RPMI7951 (cell line): ENCODE results near the gene WDR82. TPM values are rescaled to one million over a fixed set of nuclear protein-coding genes. Genes with fewer than 3 reads are reported as not detected.

Experiments
- DNase-seq: peaks from one replicate; pipeline ENCODE4 v3.0.0-alpha.2; 2012; ENCODE audit warnings: low read depth
- total RNA-seq: library from RNA; depleted of rRNA; stranded (reverse); fragments of >200 nt; shearing (Covaris generic); gene quantifications from 2 replicates; pipeline ENCODE4 v1.2.3, GENCODE V29; 2014; rRNA removed

The WDR82 gene, protein sequence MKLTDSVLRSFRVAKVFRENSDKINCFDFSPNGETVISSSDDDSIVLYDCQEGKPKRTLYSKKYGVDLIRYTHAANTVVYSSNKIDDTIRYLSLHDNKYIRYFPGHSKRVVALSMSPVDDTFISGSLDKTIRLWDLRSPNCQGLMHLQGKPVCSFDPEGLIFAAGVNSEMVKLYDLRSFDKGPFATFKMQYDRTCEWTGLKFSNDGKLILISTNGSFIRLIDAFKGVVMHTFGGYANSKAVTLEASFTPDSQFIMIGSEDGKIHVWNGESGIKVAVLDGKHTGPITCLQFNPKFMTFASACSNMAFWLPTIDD
- 53.0 and 54.7 TPM in 2 replicates for total RNA-seq

DNA sequence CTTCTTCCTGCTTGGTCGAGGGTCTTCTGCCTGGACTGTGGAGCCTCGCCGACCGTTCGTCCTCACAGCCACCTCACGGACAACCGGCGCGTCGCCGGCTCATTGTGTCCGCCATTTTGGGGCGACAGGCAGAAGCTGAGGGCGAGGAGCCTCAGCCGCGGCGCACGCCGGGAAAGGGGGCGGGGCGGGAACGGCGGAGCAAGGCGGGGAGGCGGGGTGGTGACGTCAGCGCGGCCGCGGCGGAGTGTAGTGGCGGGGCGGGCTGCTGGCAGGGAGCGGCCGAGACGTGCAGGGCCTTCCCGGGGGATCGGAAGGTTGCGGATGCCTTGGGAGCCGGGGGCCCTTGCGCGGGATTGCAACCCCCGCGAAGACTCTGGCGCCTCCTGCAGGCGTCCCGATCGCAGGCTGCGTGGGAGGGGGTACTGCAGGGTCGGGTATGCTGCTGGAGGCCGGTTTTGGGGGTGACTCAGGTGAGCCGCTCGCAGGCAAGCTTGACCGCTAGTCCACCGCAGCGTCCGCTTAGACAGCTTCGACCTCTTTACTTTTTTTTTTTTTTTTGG, at the start of gene WDR82:
TSS of gene WDR82 (minus strand) at position 140 of the 560 bp plus-strand sequence. CDS start 288 bp downstream, outside the sequence.
- peak; percentile 92 for DNase-seq

DNA sequence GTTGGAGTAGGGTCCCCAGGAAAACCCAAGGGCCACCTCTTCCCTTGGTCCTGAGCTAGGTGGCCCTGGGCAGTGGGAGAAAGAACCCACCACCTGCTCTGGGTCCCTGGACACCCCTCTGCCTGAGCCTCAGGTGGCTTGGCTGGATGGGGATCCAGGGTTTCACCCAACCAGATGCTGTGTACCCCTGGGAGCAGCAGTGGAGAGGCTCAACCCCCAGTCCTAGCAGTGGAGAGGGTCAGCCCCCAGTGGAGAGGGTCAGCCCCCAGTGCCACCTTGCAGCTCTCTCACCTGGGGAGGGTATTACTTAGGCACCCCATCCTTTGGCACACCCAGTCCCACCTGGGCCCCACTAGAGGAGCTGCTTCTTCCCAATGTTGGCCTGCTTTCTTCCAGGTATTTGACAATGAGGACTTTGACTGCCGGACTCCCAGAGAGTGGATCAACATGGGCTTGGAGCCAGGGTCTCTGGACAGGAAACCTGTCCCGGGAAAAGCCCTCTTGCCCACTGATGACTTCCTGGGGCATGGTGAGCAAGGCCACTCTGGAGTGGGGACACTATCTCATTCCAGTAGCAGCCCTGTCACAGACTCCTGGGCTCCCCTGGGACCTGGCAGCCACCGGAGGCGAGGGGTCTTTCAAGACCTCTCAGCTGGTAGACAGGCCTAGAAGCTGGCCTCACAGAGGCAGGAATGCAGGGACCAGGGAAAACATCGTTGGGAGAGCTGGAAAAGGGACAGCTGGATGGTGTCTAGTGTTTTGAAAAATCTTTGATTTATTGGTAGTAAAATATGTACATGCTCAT, 49.2 kb upstream of the WDR82 start:
- no peak for DNase-seq

DNA sequence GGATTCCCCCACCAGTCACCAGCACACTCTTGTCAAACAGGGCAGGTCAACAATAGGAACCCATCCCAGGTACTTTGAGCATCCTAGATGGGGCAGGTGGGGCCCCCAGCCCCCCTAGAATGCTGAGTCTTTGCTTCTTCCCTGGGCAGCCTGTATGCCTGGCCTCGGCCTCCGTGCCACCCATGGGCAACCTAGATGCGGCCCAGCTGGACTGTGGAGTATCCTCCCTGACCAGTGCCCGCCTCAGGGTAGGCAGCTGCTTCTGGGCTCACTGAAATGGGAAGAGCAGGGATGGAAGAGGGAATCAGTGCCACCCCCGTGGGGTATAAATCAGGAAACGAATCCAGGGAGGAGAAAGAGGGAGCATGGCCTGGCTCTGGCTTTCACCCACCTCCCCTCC, 48.5 kb upstream of the WDR82 start:
- no peak for DNase-seq

DNA sequence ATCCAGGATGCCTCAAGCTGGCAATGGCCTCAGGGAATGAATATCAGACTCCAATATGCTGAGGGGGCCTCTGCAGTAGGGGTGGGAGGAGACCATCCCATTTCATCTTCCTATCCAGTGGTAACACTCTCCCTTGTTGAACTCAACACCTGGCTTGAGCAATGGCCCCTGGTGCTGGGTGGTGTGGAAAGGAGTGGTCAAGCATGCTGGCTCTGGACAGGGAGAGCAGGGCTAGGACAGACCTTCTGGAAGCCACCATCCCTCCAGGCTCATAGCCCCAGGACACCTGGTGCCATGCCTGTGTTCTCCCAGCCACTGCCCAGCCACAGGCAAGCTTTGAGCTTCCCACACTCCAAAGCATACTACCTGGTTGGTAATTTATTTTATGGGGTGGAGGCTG, 47.2 kb upstream of the WDR82 start:
- no peak for DNase-seq

DNA sequence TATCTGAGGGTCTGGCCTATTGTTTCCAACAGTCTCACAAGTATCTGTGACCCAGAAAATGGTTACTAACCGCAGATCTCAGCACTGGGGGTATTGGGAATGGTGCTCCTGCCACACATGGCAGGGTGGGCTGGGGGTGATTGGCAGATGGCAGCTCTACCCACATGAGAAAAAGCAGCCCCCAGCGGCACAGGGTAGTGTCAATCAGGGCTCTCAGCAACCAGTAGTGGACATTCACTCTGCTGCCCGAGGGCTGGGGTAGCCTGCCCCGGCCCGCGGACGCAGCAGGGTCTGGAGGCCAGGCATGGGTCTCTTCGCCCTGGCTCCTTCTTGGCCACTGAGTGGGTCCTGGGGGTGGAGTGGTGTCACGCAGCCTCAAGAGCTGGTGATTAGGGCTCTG, 46.2 kb upstream of the WDR82 start:
- DNase-seq = no peak

DNA sequence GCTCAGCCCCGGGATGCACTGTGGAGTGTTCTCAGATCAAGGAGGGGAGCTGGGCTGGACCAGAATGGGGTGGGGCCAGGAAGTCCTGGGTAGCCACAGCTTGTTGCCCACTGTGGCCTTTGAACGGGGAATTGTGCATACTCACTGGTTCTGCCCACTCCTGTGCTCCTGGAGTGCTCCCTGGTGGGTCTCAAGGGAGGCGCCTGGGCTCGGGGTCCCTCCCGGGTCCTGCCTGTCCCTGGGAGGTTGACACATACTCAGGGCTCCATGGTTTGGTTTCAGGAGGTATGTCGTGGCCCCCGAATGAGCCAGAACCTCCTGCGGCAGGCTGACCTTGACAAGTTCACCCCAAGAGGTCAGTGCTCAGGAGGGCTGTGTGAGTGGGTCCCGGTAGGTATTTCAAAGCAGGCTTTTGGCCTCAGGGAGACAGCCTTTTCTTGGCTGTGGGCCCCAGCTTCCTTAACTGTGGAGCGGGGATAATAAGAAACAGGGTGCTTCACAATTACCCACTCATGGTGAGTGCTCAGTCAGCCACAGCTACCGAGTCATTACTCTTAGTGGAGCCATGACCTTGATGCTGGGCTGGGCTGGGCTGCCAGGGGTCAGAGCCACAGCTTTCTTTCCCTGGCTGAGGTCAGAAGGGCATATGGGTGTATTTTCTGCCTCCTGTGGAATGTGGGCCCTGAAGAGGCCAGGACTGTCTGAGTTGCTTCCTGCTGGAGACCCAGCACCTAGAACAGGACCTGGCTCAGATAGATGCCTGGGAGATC, 45.3 kb upstream of the WDR82 start:
- DNase-seq = no peak

DNA sequence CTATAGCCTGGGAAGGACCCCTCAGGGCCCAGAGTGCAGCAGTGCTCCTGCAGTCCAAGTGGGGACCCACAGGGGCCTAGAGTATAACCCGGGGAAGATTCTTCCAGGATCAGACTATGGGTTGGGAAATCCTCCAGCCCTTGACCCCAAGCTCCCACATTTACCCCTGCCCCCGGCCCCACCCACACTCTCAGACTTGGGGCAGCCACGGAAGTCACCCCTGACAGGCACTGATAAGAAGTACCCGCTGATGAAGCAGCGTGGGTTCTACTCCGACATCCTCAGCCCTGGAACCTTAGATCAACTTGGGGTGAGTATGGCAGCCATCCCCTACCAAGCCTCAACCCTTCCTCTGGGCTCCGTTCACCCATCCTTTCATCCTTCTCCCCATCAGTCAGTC, 44.0 kb upstream of the WDR82 start:
- DNase-seq = no peak

DNA sequence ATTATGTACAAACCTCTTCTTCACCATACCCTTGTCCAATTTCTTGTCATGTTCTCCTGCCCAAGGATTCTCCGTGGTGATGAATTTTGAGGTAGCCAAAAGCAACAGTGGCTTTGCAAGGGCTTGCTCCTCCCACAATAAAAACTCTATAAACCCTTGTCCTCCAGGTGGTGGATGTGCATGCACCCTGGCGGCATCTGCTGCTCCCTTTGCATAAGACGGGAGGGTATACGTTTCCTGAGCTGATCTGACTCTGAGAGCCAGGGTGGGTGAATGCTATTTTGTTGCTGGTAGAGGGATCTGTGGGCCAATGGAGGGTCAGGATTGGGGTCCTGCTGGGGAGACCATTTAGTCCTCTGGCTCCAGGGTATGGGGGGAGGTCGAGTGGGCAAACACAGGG, 43.0 kb upstream of the WDR82 start:
- DNase-seq = no peak

DNA sequence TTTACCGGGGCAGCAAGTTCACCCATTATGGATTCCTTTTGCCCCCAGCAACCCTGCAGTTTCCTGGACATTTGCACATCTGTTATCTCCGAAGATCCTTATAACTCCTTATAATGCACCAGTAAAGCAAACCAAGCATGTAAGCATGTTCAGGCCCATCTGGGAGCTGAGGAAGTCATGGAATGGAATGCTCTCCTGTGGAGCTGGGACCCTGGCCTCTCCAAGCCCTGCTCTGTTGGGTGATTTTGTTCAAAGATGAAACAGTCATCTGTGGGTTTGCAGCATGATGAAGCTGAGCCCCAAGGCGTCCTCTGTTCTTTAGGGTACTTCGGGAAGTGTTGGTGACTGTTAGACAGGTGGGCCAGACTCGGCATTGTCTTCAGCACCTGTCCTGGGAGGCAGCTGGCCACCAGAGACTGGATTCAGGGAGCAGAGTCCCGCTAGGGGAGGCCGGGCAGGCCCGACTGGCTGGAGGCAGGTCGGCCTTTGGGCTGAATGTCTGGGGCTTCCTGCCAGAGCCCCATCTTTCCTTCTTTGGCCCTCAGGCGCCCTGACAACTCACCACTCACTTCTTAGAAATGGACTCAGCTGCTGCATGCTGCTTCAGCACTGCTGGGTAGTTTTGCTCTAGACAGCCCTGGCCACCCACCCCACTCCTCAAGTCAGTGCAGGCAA, 41.6 kb upstream of the WDR82 start:
- no peak for DNase-seq

DNA sequence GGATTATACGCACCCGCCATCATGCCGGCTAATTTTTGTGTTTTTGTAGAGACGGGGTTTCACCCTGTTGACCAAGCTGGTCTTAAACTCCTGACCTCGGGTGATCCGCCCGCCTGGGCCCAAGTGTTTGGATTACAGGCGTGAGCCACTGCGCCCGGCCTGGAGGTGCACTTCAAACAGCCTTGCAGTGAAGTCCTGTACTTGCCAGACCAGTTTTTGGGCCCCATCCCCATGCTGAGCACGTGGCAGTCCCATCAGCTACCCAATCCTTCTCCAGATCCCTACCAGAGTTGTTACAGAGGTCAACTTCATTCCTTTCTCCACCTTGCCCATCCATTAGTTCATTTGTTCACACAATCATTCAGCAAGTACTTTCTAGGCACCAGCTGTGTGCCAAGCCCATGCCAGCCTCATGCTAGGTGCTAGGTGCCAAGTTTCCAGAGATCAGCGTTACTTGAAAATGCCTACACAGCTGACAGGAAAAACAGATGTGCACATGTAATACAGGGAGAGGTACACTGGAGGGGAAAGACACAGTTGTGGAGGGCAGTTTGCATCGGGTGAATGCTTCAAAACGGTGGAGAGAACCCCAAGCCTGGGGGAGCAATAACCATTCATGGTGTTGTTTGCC, 39.9 kb upstream of the WDR82 start:
- DNase-seq = no peak

DNA sequence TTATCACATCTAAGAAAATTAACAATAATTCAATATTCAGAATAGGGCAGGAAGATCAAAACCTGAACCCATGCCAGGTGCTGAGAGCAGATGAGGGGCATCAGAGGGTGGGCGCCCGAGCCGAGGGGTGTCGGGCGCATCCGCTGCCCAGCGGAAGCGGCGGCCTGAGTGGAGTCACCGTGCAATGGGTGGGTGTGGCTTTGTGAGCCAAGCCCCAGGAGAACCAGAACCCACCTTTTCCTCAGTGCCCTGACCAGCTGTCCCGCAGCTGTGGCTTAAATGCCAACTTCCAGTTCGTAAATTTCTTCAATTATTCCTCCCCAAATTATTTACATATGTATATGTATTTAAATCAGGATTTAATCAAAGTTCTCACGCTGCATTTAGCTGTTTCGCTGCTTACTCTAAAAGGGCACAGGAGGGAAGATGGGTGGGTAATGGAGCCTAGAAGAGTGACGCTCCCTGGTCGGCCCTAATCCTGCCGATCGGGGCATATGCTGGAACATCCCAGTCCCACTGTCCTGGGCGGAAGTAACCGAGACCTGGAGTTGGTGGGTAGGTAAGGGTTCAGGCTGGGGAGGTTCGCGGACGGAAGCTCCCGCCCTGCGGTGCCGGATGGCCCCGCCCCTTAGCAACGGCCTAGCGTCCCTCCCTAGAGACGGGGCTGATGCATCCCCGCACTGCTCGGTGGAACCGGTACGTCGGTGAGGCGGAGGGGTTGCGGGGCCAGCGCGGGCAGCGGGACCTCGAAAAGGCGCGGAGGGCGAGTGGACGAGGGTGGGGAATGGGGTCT, 39.0 kb upstream of the WDR82 start:
- no peak for DNase-seq

DNA sequence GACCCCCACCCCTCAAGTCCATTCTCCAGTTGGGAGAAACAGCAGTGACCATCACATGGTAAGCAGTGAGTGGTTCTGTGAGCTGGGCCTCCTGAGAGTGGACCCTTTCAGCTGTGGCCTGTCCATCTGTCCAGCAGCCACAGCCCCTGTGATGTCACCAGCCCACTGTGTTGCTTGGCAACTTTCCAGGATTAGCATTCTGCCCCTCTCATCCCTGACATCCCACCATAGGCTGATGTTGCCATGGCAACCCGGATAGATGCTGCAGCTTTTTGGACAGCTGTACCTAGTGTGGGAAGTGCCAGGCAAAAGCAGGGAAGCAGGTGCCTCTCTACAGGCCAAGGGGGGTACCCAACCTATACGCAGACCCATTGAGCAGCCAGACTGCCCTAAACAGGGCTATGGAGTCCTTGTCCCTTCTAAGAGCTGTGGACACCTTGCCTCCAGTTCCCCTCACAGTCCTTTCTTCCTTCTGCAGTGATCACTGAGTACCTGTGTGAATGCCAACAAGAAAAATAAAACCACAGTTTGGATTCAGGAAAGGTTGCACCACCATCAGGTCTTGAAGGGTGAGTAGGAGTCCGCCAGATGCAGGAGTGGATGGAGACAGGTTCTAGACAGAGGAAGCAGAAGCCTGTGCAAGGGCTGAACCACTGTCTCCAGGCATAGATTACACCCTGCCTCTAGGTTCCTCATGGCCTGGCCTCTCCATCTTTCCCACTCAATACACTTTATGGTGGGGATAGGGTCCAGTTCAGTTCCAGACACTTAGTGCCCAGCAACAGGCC, 37.7 kb upstream of the WDR82 start, which contains the start of gene DNAH1:
TSS of gene DNAH1 (plus strand) at position 343 of the 788 bp plus-strand sequence. CDS start 6,124 bp downstream, outside the sequence.
- no peak for DNase-seq

DNA sequence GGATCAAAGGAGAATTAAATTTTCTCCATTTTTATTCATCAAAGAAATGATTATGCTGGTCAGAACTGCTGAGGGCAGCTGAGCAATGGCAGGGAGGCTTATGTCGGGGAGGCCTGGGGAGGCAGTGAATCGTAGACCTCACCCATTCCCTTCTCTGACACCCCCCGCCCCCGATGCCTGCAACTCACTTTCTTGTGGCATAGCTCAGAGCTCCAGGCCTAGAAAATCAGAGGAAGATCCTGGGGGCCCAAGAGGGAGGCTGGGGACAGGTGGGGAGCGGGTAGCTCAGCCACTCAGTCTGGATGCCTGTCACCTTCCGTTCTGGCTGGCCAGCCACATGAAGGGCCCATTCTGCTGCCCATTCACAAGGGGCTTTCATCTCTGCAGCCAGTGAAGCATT, 36.6 kb upstream of the WDR82 start:
- DNase-seq = no peak

DNA sequence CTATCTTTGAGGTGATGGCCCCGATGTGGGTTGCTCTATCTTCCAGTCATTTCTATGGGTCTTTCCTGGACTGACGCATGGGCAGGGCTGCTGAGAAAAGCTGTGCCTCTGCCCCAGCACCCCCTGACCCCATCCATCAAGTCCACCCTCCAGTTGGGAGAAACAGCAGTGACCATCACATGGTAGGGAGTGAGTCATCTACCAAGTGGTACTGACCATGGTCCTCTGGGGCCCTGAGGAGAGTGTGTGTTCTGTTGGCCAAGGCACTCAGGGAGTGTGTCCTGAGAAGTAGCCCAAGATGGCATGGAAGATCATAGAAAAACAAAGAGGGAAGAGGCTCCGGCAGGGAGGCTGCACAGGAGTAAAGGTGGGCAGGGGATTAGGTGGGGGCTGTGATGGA, 36.0 kb upstream of the WDR82 start:
- DNase-seq = peak; percentile 23

DNA sequence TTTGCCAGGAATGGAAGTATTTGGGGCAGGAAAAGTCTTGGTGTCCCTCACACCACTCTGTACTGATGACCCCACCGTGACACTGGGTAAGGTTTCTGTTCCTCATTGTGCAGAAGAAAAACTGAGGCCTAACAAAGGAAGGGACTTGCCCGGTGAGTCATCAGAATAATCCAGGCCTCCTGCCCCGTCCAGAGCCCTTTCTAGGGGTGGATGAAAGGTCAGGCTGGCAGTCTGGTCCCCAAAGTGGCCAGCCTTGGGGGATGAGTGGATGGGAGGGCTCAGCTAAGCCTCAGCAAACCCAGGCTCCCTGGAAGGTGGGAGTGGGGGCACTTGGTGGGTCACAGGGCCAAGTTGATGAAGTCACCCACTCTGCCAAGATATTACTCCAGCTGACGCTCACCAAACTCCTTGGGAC, 35.3 kb upstream of the WDR82 start:
- peak; percentile 68 for DNase-seq

DNA sequence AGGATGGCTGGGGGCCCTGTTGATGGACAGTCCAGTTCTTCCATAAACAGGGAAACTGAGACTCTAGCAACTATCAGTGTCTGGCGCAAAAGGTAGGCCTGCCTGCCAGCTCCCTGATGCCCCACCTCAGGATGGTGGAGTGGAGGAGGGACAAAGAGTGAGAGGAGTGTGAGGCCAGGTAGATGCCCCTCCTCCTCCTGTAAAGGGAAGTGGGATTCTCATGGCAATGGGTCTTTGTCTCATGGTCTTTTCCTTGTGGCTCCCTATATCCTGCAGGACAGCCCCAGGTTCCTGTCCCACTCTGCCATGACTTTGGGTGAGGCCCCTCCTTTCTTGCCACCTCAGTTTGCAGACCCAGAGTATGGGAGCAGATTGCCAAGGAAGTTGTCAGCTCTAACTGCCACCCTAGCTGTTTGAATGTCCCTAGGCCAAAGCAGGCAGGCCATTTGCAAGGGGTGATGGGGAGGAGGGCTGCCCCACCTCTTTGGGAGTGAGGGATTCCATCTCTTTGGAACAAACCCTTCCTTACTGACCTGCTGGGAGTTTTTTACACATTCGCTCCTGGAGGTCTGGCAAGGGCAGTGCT, 34.8 kb upstream of the WDR82 start:
- no peak for DNase-seq

DNA sequence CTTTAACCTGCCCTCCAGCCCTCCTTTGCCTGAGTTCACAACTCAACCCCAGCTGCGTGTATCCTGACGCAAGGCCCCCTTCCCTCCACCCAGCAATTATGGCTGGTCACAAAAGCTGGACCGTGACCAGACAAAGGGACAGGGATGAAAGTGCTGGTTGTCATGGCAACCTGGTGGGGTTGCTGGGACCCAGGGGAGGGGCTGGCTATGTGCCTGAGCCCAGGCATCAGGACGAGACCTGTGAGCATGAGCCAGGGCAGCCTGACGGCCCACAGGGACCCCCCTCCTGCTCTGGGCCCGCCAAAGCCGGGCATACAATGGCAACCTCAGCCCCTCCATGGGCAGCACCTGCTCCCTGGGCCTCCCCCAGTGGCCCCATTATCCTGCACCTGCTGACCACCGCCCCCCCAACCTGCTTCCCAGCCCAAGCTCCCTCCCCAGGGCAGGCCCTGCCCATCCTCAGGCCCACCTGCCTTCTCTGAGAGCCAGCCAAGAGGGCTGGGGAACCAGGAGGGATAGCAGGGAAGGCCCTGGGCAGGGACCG, 33.2 kb upstream of the WDR82 start:
- no peak for DNase-seq

DNA sequence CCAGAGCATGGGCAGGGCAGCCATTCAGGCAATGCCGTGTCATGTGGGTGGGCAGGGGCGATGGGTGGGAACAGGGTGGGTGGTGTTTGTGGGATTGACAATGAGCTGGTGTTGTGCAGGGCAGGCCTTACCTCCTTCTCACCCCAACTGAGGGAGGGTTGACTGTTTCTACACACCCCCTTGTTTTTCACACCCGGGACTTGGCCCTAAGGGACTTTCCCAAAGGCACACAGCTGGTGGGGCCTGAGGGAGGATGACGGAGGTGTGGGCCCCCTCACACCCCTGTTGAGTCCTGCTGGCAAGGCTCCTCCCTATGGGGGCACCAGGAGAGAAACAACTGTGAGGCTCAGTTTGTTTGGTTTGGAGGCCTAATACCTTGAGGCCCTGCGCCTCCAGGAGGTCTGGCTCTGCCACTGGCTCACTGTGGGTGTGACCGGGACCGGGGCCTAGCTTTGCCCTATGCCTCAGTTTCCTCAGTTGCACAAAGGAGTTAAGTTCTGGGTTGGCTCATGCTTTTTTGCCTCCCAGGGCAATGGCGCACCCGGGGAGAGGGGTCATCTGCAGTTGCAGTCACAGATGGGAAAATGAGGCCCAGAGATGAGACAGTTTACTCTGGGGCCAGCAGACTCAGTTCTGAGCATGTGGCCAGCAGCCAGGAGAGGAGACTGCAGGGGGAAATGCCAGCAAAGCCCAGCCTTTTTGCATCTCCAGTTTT, 32.6 kb upstream of the WDR82 start:
- no peak for DNase-seq
